Hepatocyte (in vitro differentiated cells): ENCODE data around the gene C2CD4C. TPM values are rescaled to one million over a fixed set of nuclear protein-coding genes. Genes with fewer than 3 reads are reported as not detected.

Source experiments
- DNase-seq: peaks from one replicate; pipeline ENCODE4 v3.0.0-alpha.2; 2016; ENCODE audit warnings: low spot score
- H2AFZ ChIP-seq: fragments of 200-600 bp; sonication (generic); 2 replicates; pipeline ENCODE4 v1.6.0; 2016; ENCODE audit warnings: antibody characterized with exemption, mild to moderate bottlenecking
- H3K27ac ChIP-seq: fragments of 200-600 bp; sonication (generic); 2 replicates; pipeline ENCODE4 v1.5.1; 2016; ENCODE audit warnings: mild to moderate bottlenecking
- H3K27me3 ChIP-seq: fragments of 200-600 bp; sonication (generic); 2 replicates; pipeline ENCODE4 v1.6.1; 2016
- H3K36me3 ChIP-seq: fragments of 200-600 bp; sonication (generic); replicated peaks from 2 replicates; pipeline ENCODE4 v1.5.1; 2016; ENCODE audit warnings: low read depth; ENCODE audit not compliant: insufficient read depth
- H3K4me1 ChIP-seq: fragments of 200-600 bp; sonication (generic); 2 replicates; pipeline ENCODE4 v1.5.1; 2016; ENCODE audit warnings: mild to moderate bottlenecking, moderate library complexity; ENCODE audit not compliant: insufficient read depth
- H3K4me2 ChIP-seq: fragments of 200-600 bp; sonication (generic); 2 replicates; pipeline ENCODE4 v1.6.0; 2016
- H3K4me3 ChIP-seq: fragments of 200-600 bp; sonication (generic); 2 replicates; pipeline ENCODE4 v1.5.1; 2016; ENCODE audit warnings: mild to moderate bottlenecking
- H3K79me2 ChIP-seq: fragments of 200-600 bp; sonication (generic); 2 replicates; pipeline ENCODE4 v1.6.0; 2017; ENCODE audit warnings: mild to moderate bottlenecking
- H3K9me2 ChIP-seq: fragments of 200-600 bp; sonication (generic); replicated peaks from 2 replicates; pipeline ENCODE4 v1.6.0; 2017; ENCODE audit warnings: mild to moderate bottlenecking; ENCODE audit not compliant: insufficient read depth
- H3K9me3 ChIP-seq: fragments of 200-600 bp; sonication (generic); 2 replicates; pipeline ENCODE4 v1.5.1; 2016; ENCODE audit warnings: low read depth, mild to moderate bottlenecking
- H4K20me1 ChIP-seq: fragments of 200-600 bp; sonication (generic); 2 replicates; pipeline ENCODE4 v1.6.0; 2016; ENCODE audit warnings: mild to moderate bottlenecking; ENCODE audit not compliant: insufficient read depth, poor library complexity, severe bottlenecking
- EZH2 ChIP-seq: fragments of 200-600 bp; sonication (generic); IDR thresholded peaks from 2 replicates; pipeline ENCODE4 v1.6.1; 2016; ENCODE audit warnings: antibody characterized with exemption, mild to moderate bottlenecking, borderline replicate concordance
- EZH2phosphoT487 ChIP-seq: fragments of 200-600 bp; sonication (generic); IDR thresholded peaks from one replicate; pipeline ENCODE4 v1.6.1; 2018; ENCODE audit warnings: antibody characterized with exemption, mild to moderate bottlenecking, low read depth, moderate library complexity; ENCODE audit not compliant: unreplicated experiment, severe bottlenecking
- WGBS: methylation state at CpG from one replicate; pipeline ENCODE4 v1.1.6; 2016; ENCODE audit warnings: low lambda C conversion rate; ENCODE audit errors: missing lambda C conversion rate; 5-methylcytosine and 5-hydroxymethylcytosine counted together
- polyA plus RNA-seq: library from polyadenylated mRNA; unstranded; fragments of >200 nt; fragmentation: Nextera tagmentation; extraction: Ambion mirVana; gene quantifications from 2 replicates; pipeline ENCODE4 v1.2.1, GENCODE V29; 2016
- total RNA-seq: library from RNA; depleted of rRNA; stranded (reverse); fragments of >200 nt; gene quantifications from 2 replicates; pipeline ENCODE4 v1.2.3, GENCODE V29; 2014
- TF ChIP-seq, protein P1 (sequence below): fragments of 200-600 bp; sonication (generic); IDR thresholded peaks from 2 replicates; pipeline ENCODE4 v1.5.1; 2016; ENCODE audit warnings: antibody characterized with exemption, mild to moderate bottlenecking; ENCODE audit not compliant: poor library complexity

Gene C2CD4C
- total and polyA plus RNA-seq, 2 experiments from 2014 or later = 3.4 to 4.6 TPM

DNA sequence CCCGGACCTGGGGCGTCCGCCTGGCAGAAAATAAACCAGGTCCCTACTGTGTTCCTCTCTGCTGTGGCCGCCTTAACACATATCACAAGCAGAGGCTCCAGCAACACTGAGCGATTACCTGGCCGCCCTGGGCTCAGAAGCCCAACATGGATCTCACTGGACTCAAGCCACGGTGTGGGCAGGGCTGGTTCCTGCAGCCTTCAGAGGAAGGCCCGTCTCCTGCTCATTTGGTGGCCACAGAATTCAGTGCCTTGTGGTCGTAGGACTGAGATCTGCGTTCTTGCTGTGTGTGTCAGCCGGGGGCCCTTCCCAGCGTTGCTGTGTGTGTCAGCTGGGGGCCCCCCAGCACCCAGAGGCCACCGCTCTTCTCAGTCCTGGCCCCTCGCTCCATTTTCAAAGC lies 30.2 kb downstream of the C2CD4C start:
- H3K4me1 ChIP-seq = no peaks in the 10 kb centered on the region
- no peak overlapping the region for H3K4me3 ChIP-seq
- H4K20me1 ChIP-seq = no peaks in the 10 kb centered on the region
- H3K36me3 ChIP-seq = no peaks in the 10 kb centered on the region
- TF ChIP-seq EZH2phosphoT487 (no peak), EZH2 (no peak)
- TF ChIP-seq, protein P1, sequence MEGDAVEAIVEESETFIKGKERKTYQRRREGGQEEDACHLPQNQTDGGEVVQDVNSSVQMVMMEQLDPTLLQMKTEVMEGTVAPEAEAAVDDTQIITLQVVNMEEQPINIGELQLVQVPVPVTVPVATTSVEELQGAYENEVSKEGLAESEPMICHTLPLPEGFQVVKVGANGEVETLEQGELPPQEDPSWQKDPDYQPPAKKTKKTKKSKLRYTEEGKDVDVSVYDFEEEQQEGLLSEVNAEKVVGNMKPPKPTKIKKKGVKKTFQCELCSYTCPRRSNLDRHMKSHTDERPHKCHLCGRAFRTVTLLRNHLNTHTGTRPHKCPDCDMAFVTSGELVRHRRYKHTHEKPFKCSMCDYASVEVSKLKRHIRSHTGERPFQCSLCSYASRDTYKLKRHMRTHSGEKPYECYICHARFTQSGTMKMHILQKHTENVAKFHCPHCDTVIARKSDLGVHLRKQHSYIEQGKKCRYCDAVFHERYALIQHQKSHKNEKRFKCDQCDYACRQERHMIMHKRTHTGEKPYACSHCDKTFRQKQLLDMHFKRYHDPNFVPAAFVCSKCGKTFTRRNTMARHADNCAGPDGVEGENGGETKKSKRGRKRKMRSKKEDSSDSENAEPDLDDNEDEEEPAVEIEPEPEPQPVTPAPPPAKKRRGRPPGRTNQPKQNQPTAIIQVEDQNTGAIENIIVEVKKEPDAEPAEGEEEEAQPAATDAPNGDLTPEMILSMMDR = no peak
- no peaks in the 10 kb centered on the region for H3K27me3 ChIP-seq
- WGBS = 85% methylated on average over 14 of the region's 14 CpGs
- no peaks in the 10 kb centered on the region for H3K9me3 ChIP-seq
- no peak for DNase-seq
- H3K4me2 ChIP-seq = no peak overlapping the region
- H3K79me2 ChIP-seq = no peaks in the 10 kb centered on the region
- H3K9me2 ChIP-seq = no peaks in the 10 kb centered on the region
- no peak overlapping the region for H2AFZ ChIP-seq
- H3K27ac ChIP-seq = no peak overlapping the region

DNA sequence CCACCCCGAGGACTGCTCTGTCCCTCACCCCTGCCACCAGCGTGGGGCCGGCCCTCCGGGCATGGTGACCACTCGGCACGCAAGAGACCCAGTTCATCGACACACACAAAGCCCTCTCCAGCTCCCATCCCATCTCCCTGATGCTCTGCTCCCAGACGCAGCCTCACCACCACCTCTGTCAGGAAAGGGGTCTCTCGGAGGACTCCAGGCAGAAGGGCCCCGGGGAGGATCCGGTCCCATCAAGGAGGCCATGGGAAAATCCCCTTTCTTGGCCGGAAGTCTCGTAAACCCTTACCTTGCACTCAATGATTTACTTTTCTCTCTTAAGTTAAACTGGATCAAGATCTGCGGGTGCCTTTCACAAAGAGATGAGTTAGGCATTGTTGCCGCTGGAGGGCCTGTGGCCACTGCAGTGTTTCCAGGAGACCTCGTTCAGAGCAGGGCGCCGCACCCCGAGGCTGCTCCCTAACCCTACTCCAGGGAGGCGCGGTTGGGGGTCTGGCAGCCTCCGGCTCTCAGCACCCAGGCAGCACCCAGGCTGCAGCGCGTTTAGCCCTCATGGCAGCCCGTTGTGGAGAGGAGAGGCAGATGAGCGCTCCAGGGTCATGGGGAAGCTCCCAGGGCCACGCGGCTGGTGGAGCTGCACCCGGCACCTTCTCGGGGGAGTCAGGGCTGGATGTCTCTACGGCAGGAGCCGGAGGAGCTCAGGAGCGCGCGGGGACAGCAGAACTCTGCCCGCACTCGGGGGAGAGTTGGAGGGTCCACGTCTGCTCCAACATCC lies 31.0 kb downstream of the C2CD4C start:
- Histone ChIP-seq H3K9me2 (no peaks in the 10 kb centered on the region), H3K27me3 (no peaks in the 10 kb centered on the region), H3K4me2 (no peak overlapping the region), H4K20me1 (no peaks in the 10 kb centered on the region), H3K4me1 (no peaks in the 10 kb centered on the region), H3K36me3 (no peaks in the 10 kb centered on the region), H3K4me3 (no peak overlapping the region), H3K9me3 (no peaks in the 10 kb centered on the region), H3K27ac (no peak overlapping the region), H2AFZ (no peak overlapping the region), H3K79me2 (no peaks in the 10 kb centered on the region)
- 79% methylated on average over 38 of the region's 38 CpGs for WGBS
- no peak for DNase-seq
- TF ChIP-seq EZH2phosphoT487 (no peak), EZH2 (no peak)
- TF ChIP-seq, protein P1 = no peak

DNA sequence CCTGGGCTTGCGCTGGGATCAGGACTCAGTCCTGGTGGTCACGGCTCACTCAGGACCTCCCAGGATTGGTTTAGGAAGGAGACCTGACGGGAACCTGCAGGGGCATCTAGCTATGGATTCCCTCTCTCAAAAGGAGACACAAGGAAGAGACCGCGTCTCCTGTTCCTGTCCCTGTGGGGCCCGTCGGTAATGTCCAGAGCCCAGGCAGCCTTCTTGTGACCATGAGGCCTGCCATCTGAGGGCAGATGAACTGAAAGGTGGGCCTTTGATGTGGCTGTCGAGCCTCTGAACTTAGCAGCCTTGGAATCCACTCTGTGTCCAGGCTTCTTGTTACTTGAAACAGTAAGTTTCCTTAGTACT lies 32.9 kb downstream of the C2CD4C start:
- H4K20me1 ChIP-seq = no peaks in the 10 kb centered on the region
- no peak overlapping the region for H3K4me3 ChIP-seq
- H3K36me3 ChIP-seq = no peaks in the 10 kb centered on the region
- DNase-seq = no peak
- no peak overlapping the region for H3K27ac ChIP-seq
- H2AFZ ChIP-seq = no peak overlapping the region
- H3K79me2 ChIP-seq = no peaks in the 10 kb centered on the region
- 98% methylated on average over 7 of the region's 8 CpGs for WGBS
- H3K4me2 ChIP-seq = no peak overlapping the region
- no peaks in the 10 kb centered on the region for H3K4me1 ChIP-seq
- no peak for TF ChIP-seq EZH2
- no peaks in the 10 kb centered on the region for H3K9me2 ChIP-seq
- H3K27me3 ChIP-seq = peaks cover 4% of the 10 kb centered on the region
- no peaks in the 10 kb centered on the region for H3K9me3 ChIP-seq

DNA sequence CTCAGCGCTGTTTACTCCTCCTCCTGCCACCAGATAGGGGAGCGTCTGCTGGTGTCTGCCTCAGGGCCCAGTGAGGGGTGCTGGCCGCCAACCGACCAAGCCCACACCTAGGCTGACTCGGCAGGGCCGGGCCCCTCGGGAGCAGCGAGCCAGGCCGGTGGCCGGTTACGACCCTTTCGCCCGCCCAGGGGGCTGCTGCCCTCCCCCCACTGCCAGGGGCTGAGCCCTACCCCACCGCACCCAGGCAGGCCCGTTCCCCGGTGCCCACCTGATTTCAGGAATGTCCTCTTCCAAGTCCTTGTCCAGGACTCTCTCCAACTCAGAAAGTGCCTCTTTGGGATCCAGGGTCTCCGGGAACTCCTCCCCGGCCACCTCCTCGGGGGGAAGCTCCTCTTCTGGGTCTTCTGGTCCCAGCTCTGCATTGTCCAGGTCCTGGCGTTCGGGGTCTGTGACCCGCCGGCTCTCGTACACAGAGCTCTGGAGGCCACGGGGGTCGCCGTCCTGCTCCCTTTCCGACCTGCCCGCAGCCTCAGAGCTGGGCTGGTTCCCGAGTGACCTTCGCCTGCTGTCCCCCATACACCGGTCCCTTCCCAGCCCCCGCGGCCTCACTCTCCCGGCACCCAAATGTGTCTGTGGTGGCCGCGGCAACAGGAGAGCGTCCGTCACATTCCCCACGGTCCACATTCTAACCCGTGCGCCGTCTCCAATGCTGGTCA lies 33.4 kb downstream of the C2CD4C start:
- Histone ChIP-seq H3K4me3 (no peak overlapping the region), H3K4me2 (no peak overlapping the region), H4K20me1 (no peaks in the 10 kb centered on the region), H3K27ac (no peak overlapping the region), H3K27me3 (peaks cover 4% of the 10 kb centered on the region), H3K4me1 (no peaks in the 10 kb centered on the region), H3K36me3 (no peaks in the 10 kb centered on the region), H3K9me3 (no peaks in the 10 kb centered on the region), H3K79me2 (no peaks in the 10 kb centered on the region), H3K9me2 (no peaks in the 10 kb centered on the region), H2AFZ (no peak overlapping the region)
- no peak for DNase-seq
- 86% methylated on average over 33 of the region's 43 CpGs for WGBS
- no peak for TF ChIP-seq EZH2phosphoT487
- TF ChIP-seq EZH2 = no peak
- TF ChIP-seq, protein P1 = no peak
